A549 (cell line): ENCODE data around the gene SHF. TPM values are rescaled to one million over a fixed set of nuclear protein-coding genes. Genes with fewer than 3 reads are reported as not detected.

ENCODE experiments used
- ATAC-seq, 2 experiments: fragments of 200-7000 bp in 1 of 2; fragments of >200 bp in 1 of 2; cut with Nextera tagmentation in 1 of 2; cut with Tn5 transposase in 1 of 2; 3 replicates each; pipeline versions ENCODE4 v1.8.0 to v1.9.1; 2018 to 2020; ENCODE audit warnings: mild to moderate bottlenecking in 1 of 2, moderate library complexity in 1 of 2
- CTCF ChIA-PET: fragments of 300-600 bp; sonication (Branson Sonifier 250); formaldehyde crosslinking; extraction: SDS; loops from one replicate; lab custom pipeline; 2021; ENCODE audit warnings: antibody characterized with exemption, inconsistent platforms; lab: Yijun Ruan, JAX
- POLR2A ChIA-PET: fragments of 350-600 bp; formaldehyde crosslinking; extraction: SDS; loops from one replicate; lab custom pipeline; 2021; ENCODE audit warnings: antibody characterized with exemption, inconsistent platforms; lab: Yijun Ruan, JAX
- DNase-seq, 2 experiments: peaks; one replicate each; pipeline versions ENCODE4 v3.0.0 to v3.0.0-alpha.2; 2011 to 2016; ENCODE audit warnings: low read depth in 1 of 2, low spot score in 1 of 2
- FAIRE-seq: peaks from 2 replicates; lab custom pipeline; 2011; peaks lifted over from hg19 to GRCh38; lab: Jason Lieb, UNC
- H3K27ac ChIP-seq, 2 experiments: fragments of >200 bp; sonication (Bioruptor Twin); formaldehyde crosslinking; 3 replicates each; pipeline ENCODE4 v1.5.1; 2016 to 2017
- H3K4me1 ChIP-seq: fragments of >200 bp; sonication (Bioruptor Twin); formaldehyde crosslinking; 3 replicates; pipeline ENCODE4 v1.6.1; 2016
- H3K4me2 ChIP-seq: fragments of >200 bp; sonication (Bioruptor Twin); formaldehyde crosslinking; 3 replicates; pipeline ENCODE4 v1.6.1; 2016
- H3K4me3 ChIP-seq: fragments of >200 bp; sonication (Bioruptor Twin); formaldehyde crosslinking; 3 replicates; pipeline ENCODE4 v1.5.1; 2016
- H3K9me3 ChIP-seq: fragments of >200 bp; sonication (Bioruptor Twin); formaldehyde crosslinking; 3 replicates; pipeline ENCODE4 v1.6.1; 2016
- ATOH8 ChIP-seq: fragments of 250-450 bp; sonication (Bioruptor Pico); IDR thresholded peaks from 2 replicates; pipeline ENCODE4 v1.5.0; 2020; ENCODE audit warnings: low read depth, mild to moderate bottlenecking, moderate library complexity
- CBX8 ChIP-seq: fragments of 200-600 bp; sonication (generic); IDR thresholded peaks from 2 replicates; pipeline ENCODE4 v1.6.1; 2016
- CEBPB ChIP-seq, 2 experiments: fragments of >200 bp in 1 of 2; sonication (Bioruptor Twin) in 1 of 2; formaldehyde crosslinking in 1 of 2; IDR thresholded peaks; 2 replicates each; pipeline ENCODE4 v1.6.1; 2012 to 2016
- CHD2 ChIP-seq: fragments of 150-350 bp; IDR thresholded peaks from 2 replicates; pipeline ENCODE4 v1.6.1; 2014; ENCODE audit warnings: low read length; ENCODE audit not compliant: partially characterized antibody
- CHD4 ChIP-seq: fragments of 200-600 bp; sonication (generic); IDR thresholded peaks from 2 replicates; pipeline ENCODE4 v1.6.1; 2016; ENCODE audit warnings: antibody characterized with exemption, mild to moderate bottlenecking, borderline replicate concordance
- E2F6 ChIP-seq: IDR thresholded peaks from 2 replicates; pipeline ENCODE4 v1.6.1; 2012; ENCODE audit warnings: low read depth, borderline replicate concordance
- EHF ChIP-seq: fragments of 250-450 bp; sonication (Bioruptor Pico); IDR thresholded peaks from 2 replicates; pipeline ENCODE4 v1.5.0; 2020; ENCODE audit warnings: mild to moderate bottlenecking
- EHMT2 ChIP-seq: fragments of 200-600 bp; sonication (generic); IDR thresholded peaks from 2 replicates; pipeline ENCODE4 v1.6.1; 2016; ENCODE audit warnings: antibody characterized with exemption, low read depth, mild to moderate bottlenecking, moderate library complexity
- ESRRA ChIP-seq: fragments of 150-350 bp; IDR thresholded peaks from 2 replicates; pipeline ENCODE4 v1.6.1; 2014; ENCODE audit warnings: mild to moderate bottlenecking, low read length, borderline replicate concordance
- FOXS1 ChIP-seq: fragments of 250-450 bp; sonication (Bioruptor Pico); IDR thresholded peaks from 2 replicates; pipeline ENCODE4 v1.5.0; 2020; ENCODE audit warnings: mild to moderate bottlenecking, moderate library complexity
- HEYL ChIP-seq: fragments of 250-450 bp; sonication (Bioruptor Pico); IDR thresholded peaks from 2 replicates; pipeline ENCODE4 v1.8.0; 2021; ENCODE audit warnings: mild to moderate bottlenecking, moderate library complexity
- HMGXB4 ChIP-seq: fragments of 250-450 bp; sonication (Bioruptor Pico); IDR thresholded peaks from 2 replicates; pipeline ENCODE4 v1.5.0; 2021; ENCODE audit warnings: mild to moderate bottlenecking, moderate library complexity, borderline replicate concordance
- HOXA7 ChIP-seq: fragments of 250-450 bp; sonication (Bioruptor Pico); IDR thresholded peaks from 2 replicates; pipeline ENCODE4 v1.5.0; 2020; ENCODE audit warnings: mild to moderate bottlenecking, moderate library complexity
- HOXB5 ChIP-seq: fragments of 250-450 bp; sonication (Bioruptor Pico); IDR thresholded peaks from 2 replicates; pipeline ENCODE4 v1.5.0; 2020; ENCODE audit warnings: mild to moderate bottlenecking, moderate library complexity
- JUN ChIP-seq, 2 experiments: fragments of >200 bp; sonication (Bioruptor Twin); formaldehyde crosslinking; IDR thresholded peaks; 2 replicates in 1 of 2; 3 replicates in 1 of 2; pipeline ENCODE4 v1.6.1; 2016 to 2017
- KDM5A ChIP-seq: fragments of 200-600 bp; sonication (generic); IDR thresholded peaks from 2 replicates; pipeline ENCODE4 v1.6.1; 2016; ENCODE audit warnings: antibody characterized with exemption, mild to moderate bottlenecking
- MAFK ChIP-seq: fragments of 450-650 bp; IDR thresholded peaks from 2 replicates; pipeline ENCODE4 v1.6.1; 2014; ENCODE audit not compliant: partially characterized antibody
- MAX ChIP-seq: IDR thresholded peaks from 2 replicates; pipeline ENCODE4 v1.6.1; 2012
- MAZ ChIP-seq: fragments of 150-350 bp; IDR thresholded peaks from 2 replicates; pipeline ENCODE4 v1.6.1; 2014; ENCODE audit warnings: antibody characterized with exemption, low read depth, low read length, borderline replicate concordance
- NR3C1 ChIP-seq: fragments of >200 bp; sonication (Bioruptor Twin); formaldehyde crosslinking; IDR thresholded peaks from 3 replicates; pipeline ENCODE4 v1.6.1; 2017
- PBX3 ChIP-seq: IDR thresholded peaks from 2 replicates; pipeline ENCODE4 v1.6.1; 2012
- PHF8 ChIP-seq: fragments of 200-600 bp; sonication (generic); IDR thresholded peaks from 2 replicates; pipeline ENCODE4 v1.6.1; 2016; ENCODE audit warnings: low read depth, mild to moderate bottlenecking, antibody characterized with exemption, moderate library complexity, borderline replicate concordance
- POLR2A ChIP-seq: IDR thresholded peaks from 2 replicates; pipeline ENCODE4 v1.6.1; 2012; ENCODE audit warnings: mild to moderate bottlenecking, low read length
- RAD21 ChIP-seq, 2 experiments: fragments of >200 bp in 1 of 2; sonication (Bioruptor Twin) in 1 of 2; formaldehyde crosslinking in 1 of 2; IDR thresholded peaks in 1 of 2; conservative IDR thresholded peaks in 1 of 2; 2 replicates in 1 of 2; 3 replicates in 1 of 2; pipeline ENCODE4 v1.6.1; 2012 to 2018; ENCODE audit warnings: inconsistent platforms in 1 of 2
- RARB ChIP-seq: fragments of 250-450 bp; sonication (Bioruptor Pico); IDR thresholded peaks from 2 replicates; pipeline ENCODE4 v1.8.0; 2021; ENCODE audit warnings: mild to moderate bottlenecking, moderate library complexity
- RCOR1 ChIP-seq: fragments of 150-350 bp; IDR thresholded peaks from 2 replicates; pipeline ENCODE4 v1.6.1; 2014; ENCODE audit warnings: antibody characterized with exemption, low read length, low read depth
- RNF2 ChIP-seq: fragments of 200-600 bp; sonication (generic); IDR thresholded peaks from 2 replicates; pipeline ENCODE4 v1.6.1; 2016; ENCODE audit warnings: low read depth, mild to moderate bottlenecking, antibody characterized with exemption, moderate library complexity, borderline replicate concordance
- SMC3 ChIP-seq: fragments of >200 bp; sonication (Bioruptor Twin); formaldehyde crosslinking; IDR thresholded peaks from 3 replicates; pipeline ENCODE4 v1.6.1; 2018; ENCODE audit warnings: inconsistent platforms
- SREBF2 ChIP-seq: fragments of 450-650 bp; IDR thresholded peaks from 2 replicates; pipeline ENCODE4 v1.6.1; 2014; ENCODE audit warnings: mild to moderate bottlenecking, moderate library complexity
- ZNF302 ChIP-seq: fragments of 250-450 bp; sonication (Bioruptor Pico); IDR thresholded peaks from 2 replicates; pipeline ENCODE4 v1.9.0; 2021; ENCODE audit warnings: inconsistent platforms, mild to moderate bottlenecking, moderate library complexity
- ZSCAN20 ChIP-seq: fragments of 250-450 bp; sonication (Bioruptor Pico); IDR thresholded peaks from 2 replicates; pipeline ENCODE4 v1.8.0; 2022; ENCODE audit warnings: mild to moderate bottlenecking, moderate library complexity
- WGBS: methylation state at CpG from one replicate; pipeline ENCODE4 v1.1.6; 2017; ENCODE audit errors: missing lambda C conversion rate; 5-methylcytosine and 5-hydroxymethylcytosine counted together
- polyA plus RNA-seq, 4 experiments: library from polyadenylated mRNA; depleted of rRNA in 3 of 4; stranded (reverse); fragments of >200 nt; fragmentation: RNase III in 1 of 4; extraction: RNeasy Plus Mini Kit Qiagen cat#74134 plus additional on column Dnase treatment in 1 of 4; gene quantifications; 2 replicates in 3 of 4; 3 replicates in 1 of 4; pipeline ENCODE4 v1.2.3, GENCODE V29; 2011 to 2017

The SHF gene
- polyA plus RNA-seq, 2 of the 4 experiments (the other 2 are of a cell fraction) = 0.36 to 0.85 TPM

- no peak for FAIRE-seq
- Histone ChIP-seq H3K4me3 (no peak overlapping the region), H3K27ac (no peak overlapping the region), H3K4me1 (peaks cover 5% of the 10 kb centered on the region; the same call in 2 of the 3 replicates), H3K4me2 (peak overlapping the region; percentile 83; the same call in 2 of the 3 replicates)
- WGBS = 72% methylated on average over 3 of the region's 3 CpGs
- CTCF ChIA-PET = interaction anchor here (1.2 to 11.1 kb wide), 4 partner anchors 9 to 256 kb away, joined by 4 to 104 read pairs (median 7); no protein-coding TSS in a partner anchor
- ATAC-seq = no peak
- POLR2A ChIA-PET = interaction anchor here (0.9 to 1.8 kb wide), 4 partner anchors 8 to 201 kb away, joined by 3 to 8 read pairs (median 3); a partner anchor contains a TSS
- TF ChIP-seq HMGXB4 (CRISPR knock-in tag) (no peak), CBX8 (no peak), SMC3 (no peak), RCOR1 (no peak), ATOH8 (CRISPR knock-in tag) (no peak), MAZ (no peak), EHF (CRISPR knock-in tag) (no peak), ESRRA (no peak), KDM5A (no peak), PHF8 (no peak), EHMT2 (no peak), HEYL (CRISPR knock-in tag) (no peak), HOXA7 (CRISPR knock-in tag) (no peak), ZNF302 (CRISPR knock-in tag) (no peak), E2F6 (no peak)
- TF ChIP-seq, all 56 proteins: peak for 0
- H3K9me3 ChIP-seq = no peaks in the 10 kb centered on the region
- DNase-seq = no peak
Measured at GRCh38 chr15:45201557-45201859, 13.7 kb upstream of the SHF start.

- DNase-seq (peak; percentile 24 to 90), ATAC-seq (peak; percentile 25 to 54), FAIRE-seq (no peak)
- ChIA-PET CTCF (interaction anchor here (1.2 to 11.1 kb wide), 4 partner anchors 9 to 256 kb away, joined by 3 to 104 read pairs (median 5); no protein-coding TSS in a partner anchor), POLR2A (interaction anchor here (0.9 to 1.8 kb wide), 6 partner anchors 9 to 201 kb away, joined by 3 to 8 read pairs (median 4); partner anchors contain the start of gene SHF)
- peak overlapping the region; percentile 88 for H3K4me3 ChIP-seq
- H3K9me3 ChIP-seq = no peaks in the 10 kb centered on the region
- H3K4me1 ChIP-seq = peaks cover 5% of the 10 kb centered on the region; the same call in 2 of the 3 replicates
- WGBS = 5% methylated on average over 25 of the region's 34 CpGs
- H3K4me2 ChIP-seq = peak overlapping the region; percentile 83
- H3K27ac ChIP-seq = peak overlapping the region; percentile 93 to 95
- TF ChIP-seq SREBF2 (peak; percentile 78), RAD21 (conservative IDR thresholded peaks at IDR 0.05 in 1 of 2, IDR thresholded peaks at IDR 0.05 in 1 of 2) (no peak), PBX3 (no peak), POLR2A (no peak), KDM5A (no peak), MAZ (no peak), CHD2 (no peak), ZNF302 (CRISPR knock-in tag) (no peak), CHD4 (no peak), FOXS1 (CRISPR knock-in tag) (no peak), JUN (IDR thresholded peaks at IDR 0.05) (0 out of 5 replicates have a peak, but pooled peaks of 1 of the 2 experiments have one; percentile 27), MAFK (no peak), HOXB5 (no peak), RNF2 (no peak), EHF (CRISPR knock-in tag) (no peak), ZSCAN20 (CRISPR knock-in tag) (no peak), NR3C1 (no peak), MAX (no peak; the same call in 1 of the 2 replicates), ESRRA (no peak), RARB (CRISPR knock-in tag) (no peak), CEBPB (IDR thresholded peaks at IDR 0.05) (no peak)
Measured at GRCh38 chr15:45200799-45201556, 13.2 kb upstream of the SHF start.
